H1 (cell line): Measurements from ENCODE around the gene NKD2.

Experiments
- ASH2L ChIP-seq: fragments of 200-600, 300-600 bp; sonication (generic); IDR thresholded peaks from one replicate; pipeline ENCODE4 v1.7.1; 2017; ENCODE audit warnings: low read length
- CTBP2 ChIP-seq: IDR thresholded peaks from 2 replicates; pipeline ENCODE4 v1.7.0; 2011; ENCODE audit warnings: borderline replicate concordance, mild to moderate bottlenecking, moderate library complexity, mixed read lengths, low read length; ENCODE audit not compliant: insufficient read depth, insufficient read length
- CTCF ChIP-seq, 3 experiments: IDR thresholded peaks; 1 replicate in 2 of 3; 2 replicates in 1 of 3; pipeline versions ENCODE4 v1.5.1 to v1.6.1; 2011; ENCODE audit warnings: low read length in 3 of 3, mild to moderate bottlenecking in 3 of 3, inconsistent platforms in 2 of 3, low read depth in 1 of 3, moderate library complexity in 1 of 3; ENCODE audit not compliant: insufficient read depth in 1 of 3; ENCODE audit errors: control extremely low read depth in 1 of 3
- EZH2 ChIP-seq: fragments of 200-600 bp; sonication (generic); IDR thresholded peaks from 2 replicates; pipeline ENCODE4 v1.7.1; 2012; ENCODE audit warnings: low read depth, mild to moderate bottlenecking, moderate library complexity, low read length, inconsistent platforms; ENCODE audit not compliant: severe bottlenecking
- POLR2A ChIP-seq, 2 experiments: IDR thresholded peaks; 1 replicate in 1 of 2; 2 replicates in 1 of 2; pipeline ENCODE4 v1.6.1; 2011; ENCODE audit warnings: low read depth in 2 of 2, low read length in 2 of 2, mild to moderate bottlenecking in 2 of 2; ENCODE audit errors: control extremely low read depth in 1 of 2
- POLR2AphosphoS5 ChIP-seq: IDR thresholded peaks from 2 replicates; pipeline ENCODE4 v1.6.1; 2011; ENCODE audit warnings: low read depth, low read length
- TAF1 ChIP-seq: IDR thresholded peaks from 2 replicates; pipeline ENCODE4 v1.6.1; 2011; ENCODE audit warnings: mild to moderate bottlenecking, low read depth, low read length
- TEAD4 ChIP-seq: IDR thresholded peaks from 2 replicates; pipeline ENCODE4 v1.6.1; 2012; ENCODE audit warnings: low read depth, low read length, inconsistent platforms, mixed read lengths

- no peak for TF ChIP-seq TAF1
- no peak for TF ChIP-seq EZH2
- no peak for TF ChIP-seq POLR2AphosphoS5
- TF ChIP-seq CTCF (IDR thresholded peaks at IDR 0.05; ENCODE audit: control extremely low read depth in 1 of 3, insufficient read depth in 1 of 3, low read depth in 1 of 3, low read length in 3 of 3) = no peak
- no peak for TF ChIP-seq CTBP2
- TF ChIP-seq POLR2A (IDR thresholded peaks at IDR 0.05; ENCODE audit: control extremely low read depth in 1 of 2, low read depth in 2 of 2, low read length in 2 of 2) = no peak
- no peak for TF ChIP-seq TEAD4
- no peak for TF ChIP-seq ASH2L
Measured at GRCh38 chr5:1040571-1040970, 32.0 kb downstream of the NKD2 start.
